RPMI7951 (cell line): ENCODE results near the gene CFAP46. TPM values are rescaled to one million over a fixed set of nuclear protein-coding genes. Genes with fewer than 3 reads are reported as not detected.

Source experiments
- DNase-seq: peaks from one replicate; pipeline ENCODE4 v3.0.0-alpha.2; 2012; ENCODE audit warnings: low read depth
- total RNA-seq: library from RNA; depleted of rRNA; stranded (reverse); fragments of >200 nt; shearing (Covaris generic); gene quantifications from 2 replicates; pipeline ENCODE4 v1.2.3, GENCODE V29; 2014

Gene CFAP46
- total RNA-seq, 1 experiment from 2014 or later, result not detected

- DNase-seq, result no peak
Measured at GRCh38 chr10:132862485-132863420, 79.6 kb downstream of the CFAP46 start.

GRCh38 chr10:132861884-132862461, 80.4 kb downstream of the CFAP46 start:
- DNase-seq, result no peak

GRCh38 chr10:132861116-132861691, 81.2 kb downstream of the CFAP46 start:
- no peak for DNase-seq

- DNase-seq, result no peak
Measured at GRCh38 chr10:132860532-132860931, 81.8 kb downstream of the CFAP46 start.

- DNase-seq, result no peak
Measured at GRCh38 chr10:132859084-132859855, 83.1 kb downstream of the CFAP46 start.

GRCh38 chr10:132858121-132859081, 84.0 kb downstream of the CFAP46 start:
- no peak for DNase-seq

GRCh38 chr10:132856869-132857524, 85.4 kb downstream of the CFAP46 start:
- no peak for DNase-seq

GRCh38 chr10:132855889-132856288, 86.5 kb downstream of the CFAP46 start:
- DNase-seq, result no peak

- no peak for DNase-seq
Measured at GRCh38 chr10:132851451-132851850, 90.9 kb downstream of the CFAP46 start.

- no peak for DNase-seq
Measured at GRCh38 chr10:132850896-132851295, 91.5 kb downstream of the CFAP46 start.

GRCh38 chr10:132850246-132850645, 92.1 kb downstream of the CFAP46 start:
- DNase-seq, result no peak

GRCh38 chr10:132849546-132850031, 92.8 kb downstream of the CFAP46 start:
- no peak for DNase-seq

- no peak for DNase-seq
Measured at GRCh38 chr10:132848951-132849545, 93.3 kb downstream of the CFAP46 start.

- DNase-seq, result no peak
Measured at GRCh38 chr10:132848291-132848701, 94.1 kb downstream of the CFAP46 start.

GRCh38 chr10:132847856-132848255, 94.5 kb downstream of the CFAP46 start:
- no peak for DNase-seq

- no peak for DNase-seq
Measured at GRCh38 chr10:132847416-132847777, 95.0 kb downstream of the CFAP46 start.

- DNase-seq, result no peak
Measured at GRCh38 chr10:132846631-132847415, 95.5 kb downstream of the CFAP46 start.

GRCh38 chr10:132845780-132846595, 96.4 kb downstream of the CFAP46 start:
- no peak for DNase-seq
